WTC11 (cell line): ENCODE results near the gene TP63. TPM values are rescaled to one million over a fixed set of nuclear protein-coding genes. Genes with fewer than 3 reads are reported as not detected.
A peak's percentile ranks its signal among the peaks of the same experiment; 100 is the strongest.

Experiments used
- ATAC-seq: fragments of 200-7000 bp; cut with Tn5 transposase; 2 replicates; pipeline ENCODE4 v1.10.0; 2021; ENCODE audit warnings: mild to moderate bottlenecking, moderate library complexity
- CTCF ChIA-PET: fragments of 300-600 bp; sonication (Branson Sonifier 250); formaldehyde crosslinking; loops from one replicate; lab custom pipeline; 2021; ENCODE audit warnings: antibody characterized with exemption; lab: Charles Lee
- POLR2A ChIA-PET: fragments of 350-600 bp; sonication (Branson Sonifier 250); formaldehyde crosslinking; loops from one replicate; lab custom pipeline; 2021; ENCODE audit warnings: antibody characterized with exemption; lab: Charles Lee
- DNase-seq: peaks from one replicate; pipeline ENCODE4 v3.0.0; 2021; ENCODE audit warnings: low spot score
- H3K27ac Mint-ChIP-seq: 2 replicates; pipeline ENCODE4 v1.8.0; 2021; ENCODE audit warnings: mixed read lengths
- H3K27me3 Mint-ChIP-seq: 2 replicates; pipeline ENCODE4 v1.8.0; 2021; ENCODE audit warnings: low read depth, mild to moderate bottlenecking, moderate library complexity, mixed read lengths
- H3K36me3 Mint-ChIP-seq: 2 replicates; pipeline ENCODE4 v1.8.0; 2021; ENCODE audit warnings: mixed read lengths
- H3K4me1 Mint-ChIP-seq: 2 replicates; pipeline ENCODE4 v1.8.0; 2022; ENCODE audit warnings: mixed read lengths
- H3K4me3 Mint-ChIP-seq: 2 replicates; pipeline ENCODE4 v1.8.0; 2021; ENCODE audit warnings: mild to moderate bottlenecking, moderate library complexity, mixed read lengths
- H3K9me3 Mint-ChIP-seq: 2 replicates; pipeline ENCODE4 v1.8.0; 2021; ENCODE audit warnings: mixed read lengths
- CBFB ChIP-seq: sonication (generic); formaldehyde crosslinking; IDR thresholded peaks from 2 replicates; pipeline ENCODE4 v1.8.1; 2022; ENCODE audit warnings: mild to moderate bottlenecking, low read depth, missing genetic modification reagents
- GABPB1 ChIP-seq: sonication (generic); formaldehyde crosslinking; IDR thresholded peaks from 2 replicates; pipeline ENCODE4 v1.8.1; 2023; ENCODE audit warnings: mild to moderate bottlenecking, missing genetic modification reagents
- KAT7 ChIP-seq: sonication (generic); formaldehyde crosslinking; IDR thresholded peaks from 2 replicates; pipeline ENCODE4 v1.8.1; 2023; ENCODE audit warnings: missing genetic modification reagents, mild to moderate bottlenecking, borderline replicate concordance
- NFE2L1 ChIP-seq: sonication (generic); formaldehyde crosslinking; IDR thresholded peaks from 2 replicates; pipeline ENCODE4 v1.8.1; 2023; ENCODE audit warnings: missing genetic modification reagents
- NFYB ChIP-seq: sonication (generic); formaldehyde crosslinking; conservative IDR thresholded peaks from 2 replicates; pipeline ENCODE4 v1.8.0; 2022; ENCODE audit warnings: low read depth, missing genetic modification reagents
- NR3C1 ChIP-seq: sonication (generic); formaldehyde crosslinking; conservative IDR thresholded peaks from 2 replicates; pipeline ENCODE4 v1.8.1; 2023; ENCODE audit warnings: low read depth, mild to moderate bottlenecking, missing genetic modification reagents
- ZNF138 ChIP-seq: sonication (generic); formaldehyde crosslinking; conservative IDR thresholded peaks from 2 replicates; pipeline ENCODE4 v1.8.1; 2022; ENCODE audit warnings: mild to moderate bottlenecking, moderate library complexity, missing genetic modification reagents
- ZNF219 ChIP-seq: sonication (generic); formaldehyde crosslinking; IDR thresholded peaks from 2 replicates; pipeline ENCODE4 v1.8.0; 2023; ENCODE audit warnings: missing genetic modification reagents, mild to moderate bottlenecking, borderline replicate concordance
- ZNF671 ChIP-seq: fragments of 250-450 bp; sonication (Bioruptor Pico); IDR thresholded peaks from 2 replicates; pipeline ENCODE4 v1.8.0; 2021; ENCODE audit warnings: mild to moderate bottlenecking
- total RNA-seq: library from RNA; stranded (reverse); gene quantifications from 3 replicates; pipeline ENCODE4 v1.2.3, GENCODE V29; 2021
- TF ChIP-seq, protein P1 (sequence below): sonication (generic); formaldehyde crosslinking; IDR thresholded peaks from 2 replicates; pipeline ENCODE4 v1.8.1; 2023; ENCODE audit warnings: mild to moderate bottlenecking, moderate library complexity, missing genetic modification reagents
- TF ChIP-seq, protein P2 (sequence below): sonication (generic); formaldehyde crosslinking; IDR thresholded peaks from 2 replicates; pipeline ENCODE4 v1.8.1; 2023; ENCODE audit warnings: mild to moderate bottlenecking, missing genetic modification reagents
- TF ChIP-seq, protein P3 (sequence below): sonication (generic); formaldehyde crosslinking; IDR thresholded peaks from 2 replicates; pipeline ENCODE4 v1.8.0; 2023; ENCODE audit warnings: missing genetic modification reagents, mild to moderate bottlenecking, borderline replicate concordance
- TF ChIP-seq, protein P4 (sequence below): fragments of 250-450 bp; sonication (Bioruptor Pico); IDR thresholded peaks from 2 replicates; pipeline ENCODE4 v1.9.0; 2021; ENCODE audit warnings: mild to moderate bottlenecking
- TF ChIP-seq, protein P5 (sequence below): sonication (generic); formaldehyde crosslinking; IDR thresholded peaks from 2 replicates; pipeline ENCODE4 v1.8.0; 2022; ENCODE audit warnings: mild to moderate bottlenecking, missing genetic modification reagents
- TF ChIP-seq, protein P6 (sequence below): fragments of 250-450 bp; sonication (Bioruptor Pico); IDR thresholded peaks from 2 replicates; pipeline ENCODE4 v2.1.2; 2022; ENCODE audit warnings: mild to moderate bottlenecking, moderate library complexity
- TF ChIP-seq, protein P7 (sequence below): sonication (generic); formaldehyde crosslinking; IDR thresholded peaks from 2 replicates; pipeline ENCODE4 v1.8.0; 2023; ENCODE audit warnings: missing genetic modification reagents
- TF ChIP-seq, protein P8 (sequence below): fragments of 250-450 bp; sonication (Bioruptor Pico); conservative IDR thresholded peaks from 2 replicates; pipeline ENCODE4 v1.9.0; 2021; ENCODE audit warnings: mild to moderate bottlenecking

TP63 gene
- total RNA-seq, 1 experiment from 2014 or later = 0.09 TPM

DNA sequence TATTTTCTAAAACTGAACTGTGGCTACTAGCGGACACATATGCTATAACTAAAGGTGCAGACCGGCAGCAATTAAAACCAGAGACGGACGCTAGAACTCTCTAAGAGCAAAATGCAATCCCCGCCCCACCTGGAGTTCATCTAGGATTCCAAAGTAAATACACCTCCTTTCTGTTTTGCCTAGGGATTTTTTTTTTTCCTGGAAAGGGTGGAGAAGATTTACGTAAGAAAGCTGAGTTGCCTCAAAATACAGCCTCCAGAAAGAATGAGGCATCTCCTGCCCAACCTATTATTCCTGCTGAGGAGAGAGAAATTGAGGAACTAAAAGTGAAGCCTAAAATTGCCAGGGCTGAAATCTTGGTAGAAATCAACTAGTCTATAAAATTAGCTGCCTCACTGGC, 150.2 kb downstream of the TP63 start (continued):
- TF ChIP-seq, protein P1, sequence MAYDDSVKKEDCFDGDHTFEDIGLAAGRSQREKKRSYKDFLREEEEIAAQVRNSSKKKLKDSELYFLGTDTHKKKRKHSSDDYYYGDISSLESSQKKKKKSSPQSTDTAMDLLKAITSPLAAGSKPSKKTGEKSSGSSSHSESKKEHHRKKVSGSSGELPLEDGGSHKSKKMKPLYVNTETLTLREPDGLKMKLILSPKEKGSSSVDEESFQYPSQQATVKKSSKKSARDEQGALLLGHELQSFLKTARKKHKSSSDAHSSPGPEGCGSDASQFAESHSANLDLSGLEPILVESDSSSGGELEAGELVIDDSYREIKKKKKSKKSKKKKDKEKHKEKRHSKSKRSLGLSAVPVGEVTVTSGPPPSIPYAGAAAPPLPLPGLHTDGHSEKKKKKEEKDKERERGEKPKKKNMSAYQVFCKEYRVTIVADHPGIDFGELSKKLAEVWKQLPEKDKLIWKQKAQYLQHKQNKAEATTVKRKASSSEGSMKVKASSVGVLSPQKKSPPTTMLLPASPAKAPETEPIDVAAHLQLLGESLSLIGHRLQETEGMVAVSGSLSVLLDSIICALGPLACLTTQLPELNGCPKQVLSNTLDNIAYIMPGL (CRISPR knock-in tag) = no peak
- TF ChIP-seq ZNF219 (CRISPR knock-in tag) = no peak
- TF ChIP-seq, all 79 proteins: peak for 0

DNA sequence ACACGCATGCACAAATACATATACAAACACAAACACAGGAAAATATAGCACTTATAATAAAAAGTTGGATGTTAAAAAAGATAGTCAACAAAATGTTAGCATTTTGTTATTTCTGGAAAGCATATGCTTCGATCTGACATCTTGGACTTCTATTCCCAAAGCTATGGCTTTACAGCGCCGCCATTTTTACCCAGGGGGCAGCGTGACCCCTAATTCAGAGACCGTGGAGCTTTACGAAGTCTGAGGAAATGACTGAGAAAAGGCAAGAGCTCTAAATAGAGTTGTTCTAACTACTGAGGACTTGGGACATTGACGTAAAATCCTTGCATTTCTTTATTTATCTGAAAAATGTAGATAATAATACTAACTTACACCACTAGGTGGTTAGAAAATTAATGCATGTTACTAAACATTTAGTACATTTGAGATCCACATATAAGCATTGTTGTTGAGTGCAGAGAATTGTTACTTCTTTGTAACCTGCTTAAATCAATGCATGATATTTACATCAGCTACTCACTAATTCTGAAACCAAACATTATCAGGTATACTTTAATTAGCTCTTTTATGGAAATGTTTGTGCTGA, 155.4 kb downstream of the TP63 start:
- H3K4me3 Mint-ChIP-seq = no peak overlapping the region
- ATAC-seq (peak; percentile 58), DNase-seq (peak; percentile 24)
- H3K27ac Mint-ChIP-seq = no peak overlapping the region
- TF ChIP-seq NR3C1 (CRISPR knock-in tag) = no peak
- TF ChIP-seq, protein P2, sequence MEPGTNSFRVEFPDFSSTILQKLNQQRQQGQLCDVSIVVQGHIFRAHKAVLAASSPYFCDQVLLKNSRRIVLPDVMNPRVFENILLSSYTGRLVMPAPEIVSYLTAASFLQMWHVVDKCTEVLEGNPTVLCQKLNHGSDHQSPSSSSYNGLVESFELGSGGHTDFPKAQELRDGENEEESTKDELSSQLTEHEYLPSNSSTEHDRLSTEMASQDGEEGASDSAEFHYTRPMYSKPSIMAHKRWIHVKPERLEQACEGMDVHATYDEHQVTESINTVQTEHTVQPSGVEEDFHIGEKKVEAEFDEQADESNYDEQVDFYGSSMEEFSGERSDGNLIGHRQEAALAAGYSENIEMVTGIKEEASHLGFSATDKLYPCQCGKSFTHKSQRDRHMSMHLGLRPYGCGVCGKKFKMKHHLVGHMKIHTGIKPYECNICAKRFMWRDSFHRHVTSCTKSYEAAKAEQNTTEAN (CRISPR knock-in tag) = no peak
- TF ChIP-seq ZNF671 (CRISPR knock-in tag) = no peak
- TF ChIP-seq ZNF138 = no peak
- no peak for TF ChIP-seq NFYB (CRISPR knock-in tag)
- TF ChIP-seq, protein P3, sequence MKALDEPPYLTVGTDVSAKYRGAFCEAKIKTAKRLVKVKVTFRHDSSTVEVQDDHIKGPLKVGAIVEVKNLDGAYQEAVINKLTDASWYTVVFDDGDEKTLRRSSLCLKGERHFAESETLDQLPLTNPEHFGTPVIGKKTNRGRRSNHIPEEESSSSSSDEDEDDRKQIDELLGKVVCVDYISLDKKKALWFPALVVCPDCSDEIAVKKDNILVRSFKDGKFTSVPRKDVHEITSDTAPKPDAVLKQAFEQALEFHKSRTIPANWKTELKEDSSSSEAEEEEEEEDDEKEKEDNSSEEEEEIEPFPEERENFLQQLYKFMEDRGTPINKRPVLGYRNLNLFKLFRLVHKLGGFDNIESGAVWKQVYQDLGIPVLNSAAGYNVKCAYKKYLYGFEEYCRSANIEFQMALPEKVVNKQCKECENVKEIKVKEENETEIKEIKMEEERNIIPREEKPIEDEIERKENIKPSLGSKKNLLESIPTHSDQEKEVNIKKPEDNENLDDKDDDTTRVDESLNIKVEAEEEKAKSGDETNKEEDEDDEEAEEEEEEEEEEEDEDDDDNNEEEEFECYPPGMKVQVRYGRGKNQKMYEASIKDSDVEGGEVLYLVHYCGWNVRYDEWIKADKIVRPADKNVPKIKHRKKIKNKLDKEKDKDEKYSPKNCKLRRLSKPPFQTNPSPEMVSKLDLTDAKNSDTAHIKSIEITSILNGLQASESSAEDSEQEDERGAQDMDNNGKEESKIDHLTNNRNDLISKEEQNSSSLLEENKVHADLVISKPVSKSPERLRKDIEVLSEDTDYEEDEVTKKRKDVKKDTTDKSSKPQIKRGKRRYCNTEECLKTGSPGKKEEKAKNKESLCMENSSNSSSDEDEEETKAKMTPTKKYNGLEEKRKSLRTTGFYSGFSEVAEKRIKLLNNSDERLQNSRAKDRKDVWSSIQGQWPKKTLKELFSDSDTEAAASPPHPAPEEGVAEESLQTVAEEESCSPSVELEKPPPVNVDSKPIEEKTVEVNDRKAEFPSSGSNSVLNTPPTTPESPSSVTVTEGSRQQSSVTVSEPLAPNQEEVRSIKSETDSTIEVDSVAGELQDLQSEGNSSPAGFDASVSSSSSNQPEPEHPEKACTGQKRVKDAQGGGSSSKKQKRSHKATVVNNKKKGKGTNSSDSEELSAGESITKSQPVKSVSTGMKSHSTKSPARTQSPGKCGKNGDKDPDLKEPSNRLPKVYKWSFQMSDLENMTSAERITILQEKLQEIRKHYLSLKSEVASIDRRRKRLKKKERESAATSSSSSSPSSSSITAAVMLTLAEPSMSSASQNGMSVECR (CRISPR knock-in tag) = no peak
- TF ChIP-seq, protein P4, sequence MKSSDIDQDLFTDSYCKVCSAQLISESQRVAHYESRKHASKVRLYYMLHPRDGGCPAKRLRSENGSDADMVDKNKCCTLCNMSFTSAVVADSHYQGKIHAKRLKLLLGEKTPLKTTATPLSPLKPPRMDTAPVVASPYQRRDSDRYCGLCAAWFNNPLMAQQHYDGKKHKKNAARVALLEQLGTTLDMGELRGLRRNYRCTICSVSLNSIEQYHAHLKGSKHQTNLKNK = no peak
- TF ChIP-seq, protein P5, sequence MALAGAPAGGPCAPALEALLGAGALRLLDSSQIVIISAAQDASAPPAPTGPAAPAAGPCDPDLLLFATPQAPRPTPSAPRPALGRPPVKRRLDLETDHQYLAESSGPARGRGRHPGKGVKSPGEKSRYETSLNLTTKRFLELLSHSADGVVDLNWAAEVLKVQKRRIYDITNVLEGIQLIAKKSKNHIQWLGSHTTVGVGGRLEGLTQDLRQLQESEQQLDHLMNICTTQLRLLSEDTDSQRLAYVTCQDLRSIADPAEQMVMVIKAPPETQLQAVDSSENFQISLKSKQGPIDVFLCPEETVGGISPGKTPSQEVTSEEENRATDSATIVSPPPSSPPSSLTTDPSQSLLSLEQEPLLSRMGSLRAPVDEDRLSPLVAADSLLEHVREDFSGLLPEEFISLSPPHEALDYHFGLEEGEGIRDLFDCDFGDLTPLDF (CRISPR knock-in tag) = no peak
- no peak for TF ChIP-seq CBFB
- TF ChIP-seq, protein P6, sequence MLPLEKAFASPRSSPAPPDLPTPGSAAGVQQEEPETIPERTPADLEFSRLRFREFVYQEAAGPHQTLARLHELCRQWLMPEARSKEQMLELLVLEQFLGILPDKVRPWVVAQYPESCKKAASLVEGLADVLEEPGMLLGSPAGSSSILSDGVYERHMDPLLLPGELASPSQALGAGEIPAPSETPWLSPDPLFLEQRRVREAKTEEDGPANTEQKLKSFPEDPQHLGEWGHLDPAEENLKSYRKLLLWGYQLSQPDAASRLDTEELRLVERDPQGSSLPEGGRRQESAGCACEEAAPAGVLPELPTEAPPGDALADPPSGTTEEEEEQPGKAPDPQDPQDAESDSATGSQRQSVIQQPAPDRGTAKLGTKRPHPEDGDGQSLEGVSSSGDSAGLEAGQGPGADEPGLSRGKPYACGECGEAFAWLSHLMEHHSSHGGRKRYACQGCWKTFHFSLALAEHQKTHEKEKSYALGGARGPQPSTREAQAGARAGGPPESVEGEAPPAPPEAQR (CRISPR knock-in tag) = no peak
- TF ChIP-seq KAT7 = no peak
- TF ChIP-seq, protein P7, sequence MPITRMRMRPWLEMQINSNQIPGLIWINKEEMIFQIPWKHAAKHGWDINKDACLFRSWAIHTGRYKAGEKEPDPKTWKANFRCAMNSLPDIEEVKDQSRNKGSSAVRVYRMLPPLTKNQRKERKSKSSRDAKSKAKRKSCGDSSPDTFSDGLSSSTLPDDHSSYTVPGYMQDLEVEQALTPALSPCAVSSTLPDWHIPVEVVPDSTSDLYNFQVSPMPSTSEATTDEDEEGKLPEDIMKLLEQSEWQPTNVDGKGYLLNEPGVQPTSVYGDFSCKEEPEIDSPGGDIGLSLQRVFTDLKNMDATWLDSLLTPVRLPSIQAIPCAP (CRISPR knock-in tag) = no peak
- TF ChIP-seq, protein P8, sequence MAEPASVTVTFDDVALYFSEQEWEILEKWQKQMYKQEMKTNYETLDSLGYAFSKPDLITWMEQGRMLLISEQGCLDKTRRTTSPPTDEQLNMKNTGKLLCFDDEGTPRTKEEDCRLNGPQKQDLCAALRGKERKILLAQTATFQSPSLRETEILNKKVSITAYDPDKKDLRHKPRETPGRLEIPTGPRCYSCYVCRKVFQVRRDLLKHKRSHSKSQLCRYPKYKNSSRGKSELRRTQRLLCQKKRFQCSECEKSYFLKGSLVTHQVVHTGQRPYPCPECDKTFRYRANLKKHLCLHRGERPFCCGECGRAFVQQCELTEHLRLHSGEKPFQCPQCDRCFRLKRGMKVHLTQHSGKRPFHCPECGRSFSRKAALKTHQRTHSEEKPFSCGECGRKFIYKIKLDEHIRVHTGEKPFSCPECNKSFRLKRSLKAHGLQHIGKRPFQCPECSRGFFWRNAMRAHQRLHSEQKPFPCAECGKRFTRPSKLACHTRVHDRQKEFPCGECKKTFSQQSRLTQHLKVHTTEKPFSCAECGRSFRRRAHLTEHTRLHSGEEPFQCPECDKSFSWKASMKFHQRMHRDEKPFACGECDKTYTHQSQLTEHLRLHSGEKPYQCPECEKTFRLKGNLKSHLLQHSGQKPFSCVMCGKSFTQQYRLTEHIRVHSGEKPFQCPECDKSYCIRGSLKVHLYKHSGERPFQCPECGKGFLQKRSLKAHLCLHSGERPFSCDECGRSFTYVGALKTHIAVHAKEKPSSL = no peak
- no peak for TF ChIP-seq GABPB1 (CRISPR knock-in tag)
- TF ChIP-seq NFE2L1 (CRISPR knock-in tag) = no peak
- ChIA-PET POLR2A (no interaction called here), CTCF (interaction anchor here (0.6 to 2.2 kb wide), 17 partner anchors 8 to 514 kb away, joined by 3 to 22 read pairs (median 3); no protein-coding TSS in a partner anchor)
- H3K4me1 Mint-ChIP-seq = peaks cover 17% of the 10 kb centered on the region
- no peaks in the 10 kb centered on the region for H3K9me3 Mint-ChIP-seq
- no peaks in the 10 kb centered on the region for H3K36me3 Mint-ChIP-seq
- H3K27me3 Mint-ChIP-seq = peaks cover 20% of the 10 kb centered on the region
